ENCODE results near the gene PANK1. TPM values are rescaled to one million over a fixed set of nuclear protein-coding genes. Genes with fewer than 3 reads are reported as not detected.
"Not testable (repeated sequence)": the region's sequence is repeated elsewhere in the genome, so short reads cannot be mapped to it uniquely, and the experiment has no call there.

The PANK1 gene
- total and polyA plus RNA-seq, 2 donors from 2014 or later: 5.4 to 31.3 TPM

DNA sequence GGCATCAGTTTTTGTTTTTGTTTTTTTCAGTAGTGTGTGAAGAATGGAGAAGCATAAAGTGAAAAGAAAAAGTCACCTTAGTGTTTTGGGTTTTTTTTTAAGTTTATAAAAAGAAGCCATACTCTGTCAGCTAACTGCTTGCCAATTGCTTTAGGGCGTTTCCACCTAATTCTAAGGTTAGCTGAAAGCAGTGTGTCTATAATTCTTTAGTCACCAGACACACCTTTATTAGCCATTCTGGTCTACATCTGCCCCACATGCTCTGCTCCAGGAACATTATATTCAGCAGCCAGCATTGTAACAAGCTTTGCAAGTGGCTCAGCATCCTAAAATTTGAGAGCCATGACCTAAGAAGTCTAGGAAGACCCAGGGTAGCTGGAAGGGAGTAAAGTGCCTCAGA, 95.5 kb downstream of the PANK1 start:
- intact Hi-C loops (cut with DNase I): no loop called here
- FAIRE-seq: no peak
- no peaks in the 10 kb centered on the region for H3K36me3 ChIP-seq (ENCODE audit: control insufficient read depth in 2 of 3, insufficient read depth in 3 of 3, low read length in 3 of 3)
- H3K9me3 ChIP-seq (ENCODE audit: control insufficient read depth in 2 of 3, insufficient read depth in 1 of 3, low read length in 3 of 3): no peaks in the 10 kb centered on the region
- DNase-seq: no peak
- H3K4me3 ChIP-seq (ENCODE audit: low read length in 3 of 3): no peak overlapping the region
- H3K27ac ChIP-seq (ENCODE audit: low read depth in 2 of 2, low read length in 2 of 2): no peak overlapping the region
- TF ChIP-seq, protein P1, sequence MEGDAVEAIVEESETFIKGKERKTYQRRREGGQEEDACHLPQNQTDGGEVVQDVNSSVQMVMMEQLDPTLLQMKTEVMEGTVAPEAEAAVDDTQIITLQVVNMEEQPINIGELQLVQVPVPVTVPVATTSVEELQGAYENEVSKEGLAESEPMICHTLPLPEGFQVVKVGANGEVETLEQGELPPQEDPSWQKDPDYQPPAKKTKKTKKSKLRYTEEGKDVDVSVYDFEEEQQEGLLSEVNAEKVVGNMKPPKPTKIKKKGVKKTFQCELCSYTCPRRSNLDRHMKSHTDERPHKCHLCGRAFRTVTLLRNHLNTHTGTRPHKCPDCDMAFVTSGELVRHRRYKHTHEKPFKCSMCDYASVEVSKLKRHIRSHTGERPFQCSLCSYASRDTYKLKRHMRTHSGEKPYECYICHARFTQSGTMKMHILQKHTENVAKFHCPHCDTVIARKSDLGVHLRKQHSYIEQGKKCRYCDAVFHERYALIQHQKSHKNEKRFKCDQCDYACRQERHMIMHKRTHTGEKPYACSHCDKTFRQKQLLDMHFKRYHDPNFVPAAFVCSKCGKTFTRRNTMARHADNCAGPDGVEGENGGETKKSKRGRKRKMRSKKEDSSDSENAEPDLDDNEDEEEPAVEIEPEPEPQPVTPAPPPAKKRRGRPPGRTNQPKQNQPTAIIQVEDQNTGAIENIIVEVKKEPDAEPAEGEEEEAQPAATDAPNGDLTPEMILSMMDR (IDR thresholded peaks at IDR 0.05; ENCODE audit: borderline replicate concordance, extremely low read depth, insufficient read depth): no peak
- H3K27me3 ChIP-seq (ENCODE audit: control insufficient read depth, insufficient read depth, low read length): no peaks in the 10 kb centered on the region
- H3K4me1 ChIP-seq (ENCODE audit: control insufficient read depth in 2 of 3, insufficient read depth in 2 of 3, low read depth in 1 of 3, low read length in 3 of 3): peaks cover 0 to 6% (median 0%) of the 10 kb centered on the region in 3 donors
- H3K9ac ChIP-seq (ENCODE audit: low read length in 3 of 3): no peak overlapping the region

DNA sequence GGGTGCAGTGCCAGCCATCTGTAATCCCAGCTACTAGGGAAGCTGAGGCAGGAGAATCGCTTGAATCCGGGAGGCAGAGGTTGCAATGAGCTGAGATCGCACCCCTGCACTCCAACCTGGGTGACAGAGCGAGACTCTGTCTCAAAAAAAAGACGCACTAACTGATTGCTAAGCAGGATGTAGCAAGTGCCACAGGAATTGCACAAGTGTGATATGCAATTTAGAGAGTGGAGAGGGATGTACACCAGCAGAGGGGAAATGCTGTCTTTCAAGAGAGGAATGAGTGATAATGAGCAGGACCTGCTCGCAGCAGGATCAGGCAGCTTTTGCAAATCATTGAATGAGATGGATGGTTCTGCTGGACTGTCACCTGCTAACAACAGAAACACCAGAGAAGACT, 96.4 kb downstream of the PANK1 start:
- no peak overlapping the region for H3K27ac ChIP-seq (ENCODE audit: low read depth in 2 of 2, low read length in 2 of 2)
- intact Hi-C loops (cut with DNase I): no loop called here
- no peak for FAIRE-seq

DNA sequence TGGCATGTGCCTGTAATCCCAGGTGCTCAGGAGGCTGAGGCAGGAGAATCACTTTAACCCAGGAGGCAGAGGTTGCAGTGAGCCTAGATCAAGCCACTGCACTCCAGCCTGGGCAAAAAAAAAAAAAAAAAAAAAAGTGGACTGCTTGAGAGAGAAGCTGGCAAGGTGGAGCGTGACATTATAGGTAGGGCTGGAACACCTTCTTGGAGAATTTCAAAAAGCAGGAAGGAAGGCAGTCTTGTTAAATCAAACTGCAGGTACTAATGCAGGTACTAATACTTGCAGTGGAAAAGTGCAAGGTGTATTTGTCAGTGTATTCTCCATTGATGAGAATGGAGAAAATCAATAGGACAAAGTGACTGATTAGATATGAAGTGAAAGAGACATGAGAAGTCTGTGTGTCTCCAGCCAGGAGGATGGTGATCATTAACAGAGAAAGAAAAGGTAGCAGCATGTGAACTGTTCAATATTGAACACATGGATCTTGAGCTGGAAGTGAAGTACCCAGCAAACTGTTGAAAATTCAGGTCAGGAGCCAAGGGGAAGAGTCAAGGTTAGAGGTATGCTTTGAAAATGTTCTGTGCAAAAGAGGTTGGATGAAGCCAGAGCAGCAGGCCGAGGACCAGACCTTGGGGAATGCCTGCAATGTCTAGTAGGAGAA, 97.1 kb downstream of the PANK1 start:
- Histone ChIP-seq H3K27me3 (ENCODE audit: control insufficient read depth, insufficient read depth, low read length) (no peaks in the 10 kb centered on the region), H3K9ac (ENCODE audit: low read length in 3 of 3) (no peak overlapping the region), H3K4me1 (ENCODE audit: control insufficient read depth in 2 of 3, insufficient read depth in 2 of 3, low read depth in 1 of 3, low read length in 3 of 3) (peaks cover 0 to 6% (median 0%) of the 10 kb centered on the region in 3 donors), H3K36me3 (ENCODE audit: control insufficient read depth in 2 of 3, insufficient read depth in 3 of 3, low read length in 3 of 3) (no peaks in the 10 kb centered on the region), H3K27ac (ENCODE audit: low read depth in 2 of 2, low read length in 2 of 2) (no peak overlapping the region), H3K9me3 (ENCODE audit: control insufficient read depth in 2 of 3, insufficient read depth in 1 of 3, low read length in 3 of 3) (no peaks in the 10 kb centered on the region), H3K4me3 (ENCODE audit: low read length in 3 of 3) (no peak overlapping the region)
- FAIRE-seq (no peak), DNase-seq (no peak)
- intact Hi-C loops (cut with DNase I): no loop called here
- TF ChIP-seq, protein P1 (IDR thresholded peaks at IDR 0.05; ENCODE audit: borderline replicate concordance, extremely low read depth, insufficient read depth): no peak

More for the DNA sequence above, 96.4 kb downstream of the PANK1 start:
- no peak for DNase-seq
- Histone ChIP-seq H3K9me3 (ENCODE audit: control insufficient read depth in 2 of 3, insufficient read depth in 1 of 3, low read length in 3 of 3) (no peaks in the 10 kb centered on the region), H3K4me3 (ENCODE audit: low read length in 3 of 3) (no peak overlapping the region), H3K9ac (ENCODE audit: low read length in 3 of 3) (no peak overlapping the region), H3K4me1 (ENCODE audit: control insufficient read depth in 2 of 3, insufficient read depth in 2 of 3, low read depth in 1 of 3, low read length in 3 of 3) (peaks cover 0 to 6% (median 0%) of the 10 kb centered on the region in 3 donors), H3K27me3 (ENCODE audit: control insufficient read depth, insufficient read depth, low read length) (no peaks in the 10 kb centered on the region), H3K36me3 (ENCODE audit: control insufficient read depth in 2 of 3, insufficient read depth in 3 of 3, low read length in 3 of 3) (no peaks in the 10 kb centered on the region)
- TF ChIP-seq, protein P1 (IDR thresholded peaks at IDR 0.05; ENCODE audit: borderline replicate concordance, extremely low read depth, insufficient read depth): no peak

DNA sequence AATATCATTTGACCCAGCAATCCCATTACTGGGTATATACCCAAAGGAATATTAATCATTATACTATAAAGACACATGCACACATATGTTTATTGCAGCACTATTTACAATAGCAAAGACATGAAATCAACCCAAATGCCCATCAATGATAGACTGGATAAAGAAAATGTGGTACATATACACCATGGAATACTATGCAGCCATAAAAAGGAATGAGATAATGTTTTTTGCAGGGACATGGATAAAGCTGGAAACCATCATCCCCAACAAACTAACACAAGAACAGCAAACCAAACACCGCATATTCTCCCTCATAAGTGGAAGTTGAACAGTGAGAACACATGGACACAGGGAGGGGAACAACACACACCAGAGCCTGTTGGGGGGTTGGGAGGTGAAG, 98.4 kb downstream of the PANK1 start:
- H3K9ac ChIP-seq (ENCODE audit: low read length in 3 of 3); H3K4me3 ChIP-seq (ENCODE audit: low read length in 3 of 3); FAIRE-seq; H3K9me3 ChIP-seq (ENCODE audit: control insufficient read depth in 2 of 3, insufficient read depth in 1 of 3, low read length in 3 of 3); DNase-seq; H3K27ac ChIP-seq (ENCODE audit: low read depth in 2 of 2, low read length in 2 of 2); H3K36me3 ChIP-seq (ENCODE audit: control insufficient read depth in 2 of 3, insufficient read depth in 3 of 3, low read length in 3 of 3); H3K4me1 ChIP-seq (ENCODE audit: control insufficient read depth in 2 of 3, insufficient read depth in 2 of 3, low read depth in 1 of 3, low read length in 3 of 3); H3K27me3 ChIP-seq (ENCODE audit: control insufficient read depth, insufficient read depth, low read length); intact Hi-C loops (cut with DNase I): not testable (repeated sequence)

Data from kidney (tissue), 14 donors.